ENCODE results near the gene BMPR2. TPM values are rescaled to one million over a fixed set of nuclear protein-coding genes. Genes with fewer than 3 reads are reported as not detected.
"Not testable (repeated sequence)": the region's sequence is repeated elsewhere in the genome, so short reads cannot be mapped to it uniquely, and the experiment has no call there.

BMPR2 gene
- total RNA-seq, 1 donor from 2014 or later: 16.5 TPM

DNA sequence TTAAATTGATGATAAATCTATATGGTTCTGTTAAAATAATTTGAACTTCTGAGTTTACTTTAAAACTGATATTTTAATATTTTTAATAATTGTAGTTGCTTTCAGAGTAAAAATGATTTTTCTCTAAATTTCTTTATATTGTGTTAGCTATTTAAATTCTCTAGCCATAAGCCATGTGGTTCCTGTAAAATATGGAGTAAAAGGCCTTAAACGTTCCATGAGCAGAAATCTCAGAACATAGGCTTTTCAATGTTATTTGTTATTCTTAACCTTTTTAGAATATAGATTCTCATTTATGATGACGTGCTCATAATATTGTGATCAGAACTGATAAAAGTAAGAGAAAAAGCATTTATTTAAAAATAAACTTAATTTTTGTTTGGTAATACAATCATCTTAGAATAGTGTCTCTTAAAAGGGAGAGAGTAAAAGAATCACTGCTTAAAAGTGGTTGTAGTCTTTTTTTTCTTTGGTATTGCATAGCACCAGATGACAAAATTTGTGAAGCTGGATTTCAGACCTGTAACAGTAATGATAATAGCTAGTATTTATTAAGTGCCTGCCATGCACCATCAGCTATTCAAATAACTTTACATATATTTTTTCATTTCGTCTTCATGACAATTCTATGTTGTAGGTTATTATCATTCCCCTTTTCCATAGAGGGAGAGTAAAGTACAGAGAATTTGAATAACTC, 2.7 kb downstream of the BMPR2 start:
- H3K27ac Mint-ChIP-seq: peak overlapping the region; percentile 25
- CTCF ChIA-PET: no interaction called here

DNA sequence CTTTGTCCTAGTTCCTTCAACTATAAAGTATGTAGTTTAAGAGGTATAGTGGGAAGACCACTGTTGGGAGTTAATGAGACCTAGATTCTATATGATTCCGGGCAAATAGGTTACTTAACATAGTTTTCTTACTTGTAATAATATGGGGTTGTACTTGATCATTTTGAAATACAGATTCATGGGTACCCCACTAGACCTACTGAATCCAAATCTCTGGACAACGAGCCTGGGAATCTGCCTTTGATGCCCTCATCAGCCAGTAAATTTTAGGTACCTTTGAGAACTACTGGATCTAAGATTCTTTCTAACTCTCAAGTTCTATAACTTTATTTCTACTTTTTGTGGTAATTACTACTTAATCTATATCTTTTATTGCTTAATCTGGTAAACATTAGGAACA, 6.6 kb downstream of the BMPR2 start:
- no peak for ATAC-seq (ENCODE audit: low read depth)
- no peaks in the 10 kb centered on the region for H3K27me3 Mint-ChIP-seq
- H3K4me3 Mint-ChIP-seq: no peak overlapping the region
- no peak overlapping the region for H3K27ac Mint-ChIP-seq
- H3K4me1 Mint-ChIP-seq: peaks cover 35% of the 10 kb centered on the region
- H3K36me3 Mint-ChIP-seq (ENCODE audit: low read depth): no peaks in the 10 kb centered on the region
- no peak for DNase-seq
- ChIA-PET CTCF (no interaction called here), POLR2A (no interaction called here)
- TF ChIP-seq, protein P1, sequence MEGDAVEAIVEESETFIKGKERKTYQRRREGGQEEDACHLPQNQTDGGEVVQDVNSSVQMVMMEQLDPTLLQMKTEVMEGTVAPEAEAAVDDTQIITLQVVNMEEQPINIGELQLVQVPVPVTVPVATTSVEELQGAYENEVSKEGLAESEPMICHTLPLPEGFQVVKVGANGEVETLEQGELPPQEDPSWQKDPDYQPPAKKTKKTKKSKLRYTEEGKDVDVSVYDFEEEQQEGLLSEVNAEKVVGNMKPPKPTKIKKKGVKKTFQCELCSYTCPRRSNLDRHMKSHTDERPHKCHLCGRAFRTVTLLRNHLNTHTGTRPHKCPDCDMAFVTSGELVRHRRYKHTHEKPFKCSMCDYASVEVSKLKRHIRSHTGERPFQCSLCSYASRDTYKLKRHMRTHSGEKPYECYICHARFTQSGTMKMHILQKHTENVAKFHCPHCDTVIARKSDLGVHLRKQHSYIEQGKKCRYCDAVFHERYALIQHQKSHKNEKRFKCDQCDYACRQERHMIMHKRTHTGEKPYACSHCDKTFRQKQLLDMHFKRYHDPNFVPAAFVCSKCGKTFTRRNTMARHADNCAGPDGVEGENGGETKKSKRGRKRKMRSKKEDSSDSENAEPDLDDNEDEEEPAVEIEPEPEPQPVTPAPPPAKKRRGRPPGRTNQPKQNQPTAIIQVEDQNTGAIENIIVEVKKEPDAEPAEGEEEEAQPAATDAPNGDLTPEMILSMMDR (IDR thresholded peaks at IDR 0.05): no peak
- intact Hi-C loops (cut with micrococcal nuclease): no loop called here
- H3K9me3 Mint-ChIP-seq: no peaks in the 10 kb centered on the region

More for the DNA sequence above, 2.7 kb downstream of the BMPR2 start:
- Mint-ChIP-seq H3K36me3 (ENCODE audit: low read depth) (peaks cover 15% of the 10 kb centered on the region), H3K27me3 (no peaks in the 10 kb centered on the region), H3K4me1 (peaks cover 28% of the 10 kb centered on the region), H3K4me3 (peak overlapping the region; percentile 65), H3K9me3 (no peaks in the 10 kb centered on the region)
- DNase-seq (no peak), ATAC-seq (ENCODE audit: low read depth) (no peak)
- POLR2A ChIA-PET: interaction anchor here (0.6 kb wide), 2 partner anchors 157 to 740 kb away, joined by 3 to 4 read pairs; no protein-coding TSS in a partner anchor
- intact Hi-C loops (cut with micrococcal nuclease): loop anchor here (5.0 to 10.0 kb wide), 4 partner anchors 347 to 927 kb away; partner anchors contain the start of genes CARF, FZD7, STRADB and TRAK2
- TF ChIP-seq, protein P1 (IDR thresholded peaks at IDR 0.05): no peak

DNA sequence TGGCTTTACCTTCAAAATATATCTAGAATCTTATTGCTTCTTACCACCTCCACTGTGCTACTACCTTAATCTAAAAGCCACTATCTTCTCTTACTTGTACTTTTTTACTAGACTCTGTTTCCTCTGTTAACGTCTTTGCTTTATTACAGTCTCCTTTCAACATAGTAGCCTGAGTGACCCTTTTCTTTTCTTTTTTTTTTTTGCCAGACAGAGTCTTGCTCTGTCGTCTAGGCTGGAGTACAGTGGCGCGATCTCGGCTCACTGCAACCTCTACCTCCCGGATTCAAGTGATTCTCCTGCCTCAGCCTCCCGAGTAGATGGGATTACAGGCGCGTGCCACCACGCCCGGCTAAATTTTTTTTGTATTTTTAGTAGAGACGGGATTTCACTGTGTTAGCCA, 10.4 kb downstream of the BMPR2 start:
- POLR2A ChIA-PET; H3K27ac Mint-ChIP-seq; H3K9me3 Mint-ChIP-seq; CTCF ChIA-PET; intact Hi-C loops (cut with micrococcal nuclease); H3K27me3 Mint-ChIP-seq; ATAC-seq (ENCODE audit: low read depth); H3K36me3 Mint-ChIP-seq (ENCODE audit: low read depth); H3K4me3 Mint-ChIP-seq; DNase-seq: not testable (repeated sequence)
- H3K4me1 Mint-ChIP-seq: peaks cover 15% of the 10 kb centered on the region

DNA sequence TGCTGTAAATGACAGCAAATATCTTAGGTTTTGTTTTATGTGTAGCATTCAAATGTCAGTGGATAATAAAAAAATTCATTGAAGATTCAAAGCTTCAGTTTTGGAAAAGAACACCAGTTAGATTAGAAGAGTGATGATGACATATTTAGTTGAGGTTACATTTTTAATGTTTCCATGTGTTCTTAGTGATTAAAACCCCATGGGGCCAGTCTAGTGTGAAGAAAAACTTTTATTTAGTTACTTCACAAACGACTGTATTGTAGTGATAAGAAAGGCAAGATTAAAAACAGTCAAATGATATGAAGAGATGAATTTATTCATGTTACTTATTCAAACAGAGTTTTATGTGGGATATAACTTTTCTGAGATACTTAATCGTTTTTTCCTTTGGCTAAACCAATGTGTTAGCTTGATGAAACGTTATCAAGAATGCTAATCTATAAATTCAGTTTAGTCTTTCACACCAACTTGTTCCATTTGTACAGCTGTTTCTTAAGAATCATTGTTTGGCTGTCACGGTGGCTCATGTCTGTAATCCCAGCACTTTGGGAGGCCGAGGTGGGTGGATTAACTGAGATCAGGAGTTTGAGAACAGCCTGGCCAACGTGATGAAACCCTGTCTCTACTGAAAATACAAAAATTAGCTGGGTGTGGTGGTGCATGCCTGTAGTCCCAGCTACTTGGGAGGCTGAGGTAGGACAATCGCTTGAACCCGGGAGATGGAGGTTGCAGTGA, 11.6 kb downstream of the BMPR2 start:
- Mint-ChIP-seq H3K27me3 (no peaks in the 10 kb centered on the region), H3K4me3 (no peak overlapping the region), H3K4me1 (peaks cover 15% of the 10 kb centered on the region), H3K27ac (no peak overlapping the region), H3K36me3 (ENCODE audit: low read depth) (no peaks in the 10 kb centered on the region), H3K9me3 (no peaks in the 10 kb centered on the region)
- intact Hi-C loops (cut with micrococcal nuclease): no loop called here
- ChIA-PET CTCF (no interaction called here), POLR2A (no interaction called here)
- TF ChIP-seq, protein P1 (IDR thresholded peaks at IDR 0.05): no peak
- no peak for DNase-seq
- ATAC-seq (ENCODE audit: low read depth): no peak

DNA sequence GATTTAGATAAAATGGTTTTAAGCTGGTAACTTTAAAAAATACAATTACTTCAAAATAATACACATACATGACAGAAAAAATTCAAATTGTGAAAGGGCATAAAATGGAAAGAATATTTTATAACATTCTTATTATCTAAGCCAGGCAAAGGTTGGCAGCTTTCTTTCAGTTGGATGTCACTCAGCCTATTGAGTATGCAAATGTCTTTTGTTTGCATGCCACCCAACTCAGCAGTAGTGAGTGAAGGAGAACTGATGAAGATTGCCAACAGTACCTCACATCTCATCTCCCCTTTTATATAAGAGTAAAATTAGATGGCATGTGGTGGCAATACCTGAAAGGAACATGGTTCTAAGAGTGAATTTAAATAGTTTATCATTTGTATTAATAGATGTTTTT, 24.8 kb downstream of the BMPR2 start:
- ChIA-PET CTCF (no interaction called here), POLR2A (no interaction called here)
- no peak overlapping the region for H3K27ac Mint-ChIP-seq
- H3K9me3 Mint-ChIP-seq: no peaks in the 10 kb centered on the region
- peaks cover 4% of the 10 kb centered on the region for H3K4me1 Mint-ChIP-seq
- intact Hi-C loops (cut with micrococcal nuclease): no loop called here
- H3K36me3 Mint-ChIP-seq (ENCODE audit: low read depth): peaks cover 2% of the 10 kb centered on the region
- no peak for ATAC-seq (ENCODE audit: low read depth)
- H3K4me3 Mint-ChIP-seq: no peak overlapping the region
- TF ChIP-seq, protein P1 (IDR thresholded peaks at IDR 0.05): no peak
- H3K27me3 Mint-ChIP-seq: no peaks in the 10 kb centered on the region
- DNase-seq: no peak
